GM12892 (cell line): ENCODE data around the gene CFAP61.

Experiments used
- POLR2A ChIP-seq: IDR thresholded peaks from 2 replicates; pipeline ENCODE4 v1.6.1; 2011; ENCODE audit warnings: low read depth, low read length, control low read depth
- POLR2AphosphoS5 ChIP-seq: IDR thresholded peaks from 2 replicates; pipeline ENCODE4 v1.6.1; 2011; ENCODE audit warnings: low read depth, low read length, control low read depth
- TAF1 ChIP-seq: IDR thresholded peaks from 2 replicates; pipeline ENCODE4 v1.6.1; 2011; ENCODE audit warnings: low read depth, mild to moderate bottlenecking, control low read depth, low read length, borderline replicate concordance

DNA sequence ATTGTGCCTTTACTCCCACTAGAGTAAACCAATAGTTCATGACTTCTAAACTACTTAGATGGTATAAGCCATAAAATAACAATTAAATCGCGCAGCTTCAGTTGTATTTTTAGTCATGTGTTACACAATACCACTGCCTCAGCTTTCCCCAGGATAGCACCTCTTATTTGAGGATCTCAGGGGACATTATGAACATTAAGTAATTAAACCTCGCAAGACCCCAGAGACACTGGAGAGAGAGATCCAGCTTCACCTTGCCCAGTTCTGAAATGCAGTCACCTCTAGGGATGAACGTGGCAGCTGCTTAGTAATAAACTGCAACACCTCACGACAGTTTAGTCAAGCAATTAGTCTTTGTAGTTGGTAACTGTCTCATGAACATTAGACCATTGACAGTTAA lies 87.1 kb downstream of the CFAP61 start:
- TF ChIP-seq POLR2A, result no peak
- no peak for TF ChIP-seq TAF1
- no peak for TF ChIP-seq POLR2AphosphoS5
